ENCODE results near the gene MRAP.
A peak's percentile ranks its signal among the peaks of the same experiment; 100 is the strongest.
"Not testable (repeated sequence)": the region's sequence is repeated elsewhere in the genome, so short reads cannot be mapped to it uniquely, and the experiment has no call there.

The MRAP gene

DNA sequence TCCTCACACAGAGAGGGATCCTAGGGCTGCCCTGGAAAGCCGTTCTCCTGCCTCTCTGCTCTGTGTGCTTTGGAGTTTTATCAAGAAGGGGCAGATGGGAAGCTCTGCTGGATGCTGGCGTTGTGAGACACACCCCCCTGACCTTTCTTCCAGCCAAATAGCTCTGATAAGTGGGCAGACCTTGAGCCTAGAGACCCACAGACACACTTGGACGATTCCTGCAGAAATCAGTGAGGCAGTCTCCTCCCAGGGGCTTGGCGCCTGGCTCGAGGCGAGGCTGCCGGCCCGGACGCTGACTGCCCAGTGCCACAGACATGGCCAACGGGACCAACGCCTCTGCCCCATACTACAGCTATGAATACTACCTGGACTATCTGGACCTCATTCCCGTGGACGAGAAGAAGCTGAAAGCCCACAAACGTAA, at the start of gene MRAP:
Gene MRAP, plus strand, starts transcription at position 198 of the 424 bp plus-strand sequence. Its CDS starts 117 bp downstream, at position 315.
- DNase-seq (ENCODE audit: low spot score) = no peak

DNA sequence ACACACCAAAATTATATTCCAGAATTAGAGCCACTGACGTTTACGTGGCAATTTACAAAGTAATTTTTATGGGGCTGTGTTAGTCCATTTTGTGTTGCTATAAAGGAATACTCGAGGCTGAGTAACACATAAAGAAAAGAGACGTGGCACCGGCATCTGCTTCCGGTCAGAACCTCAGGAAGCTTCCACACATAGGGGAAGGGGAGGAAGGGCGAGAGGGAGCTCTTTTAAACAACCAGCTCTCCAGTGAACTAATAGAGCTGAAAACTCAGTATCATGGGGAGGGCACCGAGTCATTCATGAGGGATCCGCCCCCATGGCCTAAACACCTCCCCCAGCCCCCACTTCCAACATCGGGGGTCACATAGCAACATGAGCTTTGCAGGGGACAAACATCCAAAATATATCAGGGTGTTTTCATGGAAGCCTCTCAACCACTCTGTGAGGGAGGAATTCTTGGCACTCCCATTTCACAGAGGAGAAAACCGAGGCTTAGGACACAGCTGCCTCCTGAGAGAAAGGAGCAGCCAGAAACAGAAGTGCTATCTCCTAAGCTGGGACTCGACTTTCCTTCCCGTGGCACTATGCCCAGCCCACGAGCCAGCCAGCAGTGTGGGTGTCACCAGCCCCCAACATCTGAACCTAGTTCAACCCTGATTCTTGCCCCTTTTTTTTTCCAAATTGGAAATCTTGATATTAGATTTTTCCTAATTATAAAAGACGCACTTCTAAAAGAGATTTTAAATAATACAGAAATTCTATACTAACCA, 49.0 kb upstream of the MRAP start:
- DNase-seq (ENCODE audit: low spot score) = no peak

DNA sequence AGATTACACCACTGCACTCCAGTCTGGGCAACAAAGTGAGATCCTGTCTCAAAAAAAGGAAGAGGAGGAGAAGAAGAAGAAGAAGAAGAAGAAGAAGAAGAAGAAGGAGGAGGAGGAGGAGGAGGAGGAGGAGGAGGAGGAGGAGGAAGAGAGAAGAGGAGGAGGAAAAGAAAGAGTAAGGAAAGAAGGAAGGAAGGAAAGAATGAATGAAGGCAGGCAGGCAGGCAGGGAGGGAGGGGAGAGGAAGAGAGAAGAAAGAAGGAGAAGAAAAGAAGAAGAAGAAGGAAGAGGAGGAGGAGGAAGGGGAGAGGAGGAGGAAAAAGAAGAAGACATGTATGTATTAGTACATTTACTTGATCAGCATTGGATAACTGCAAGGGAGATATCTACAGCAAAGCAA, 46.5 kb upstream of the MRAP start:
- no peak for DNase-seq (ENCODE audit: low spot score)

DNA sequence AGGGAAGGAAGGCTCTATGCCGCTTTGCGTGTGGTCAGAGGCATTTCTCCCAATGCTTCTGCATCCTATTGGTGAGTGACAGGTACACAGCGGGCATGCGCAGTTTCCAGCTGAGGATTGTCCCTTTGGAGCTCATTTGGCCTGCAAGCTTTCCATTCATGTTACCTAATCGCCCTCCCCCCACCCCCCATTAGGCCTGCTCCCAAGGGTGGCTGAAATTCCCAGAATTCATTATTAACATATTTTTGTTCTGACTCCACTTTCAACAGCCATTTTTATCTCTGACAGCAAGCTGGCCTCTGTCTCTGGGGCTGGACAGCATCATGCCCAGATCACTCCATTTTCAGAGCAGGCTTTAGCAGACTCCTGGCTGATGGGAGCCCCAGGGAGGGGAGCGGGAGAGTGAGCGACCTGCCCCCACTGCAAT, 45.4 kb upstream of the MRAP start:
- DNase-seq (ENCODE audit: low spot score) = peak; percentile 77

DNA sequence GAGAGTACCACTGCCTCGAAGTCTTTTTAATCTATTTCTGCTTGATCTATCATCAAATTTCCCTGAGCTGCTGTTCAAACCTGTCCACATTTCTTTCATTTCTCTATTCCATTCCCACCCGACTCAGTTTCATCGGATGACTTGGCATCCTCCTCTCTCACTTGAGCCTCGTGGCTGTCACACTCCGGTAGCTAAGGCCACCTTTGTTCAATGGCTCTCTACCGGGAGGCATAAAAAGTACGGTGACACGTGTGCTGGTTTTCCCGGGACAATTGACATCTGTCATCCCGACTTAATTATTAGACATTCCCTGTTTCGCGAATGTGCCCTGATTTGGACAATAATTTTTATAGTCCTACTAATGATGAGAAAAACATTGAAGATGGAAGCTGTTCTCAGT, 42.4 kb upstream of the MRAP start:
- DNase-seq (ENCODE audit: low spot score) = no peak

DNA sequence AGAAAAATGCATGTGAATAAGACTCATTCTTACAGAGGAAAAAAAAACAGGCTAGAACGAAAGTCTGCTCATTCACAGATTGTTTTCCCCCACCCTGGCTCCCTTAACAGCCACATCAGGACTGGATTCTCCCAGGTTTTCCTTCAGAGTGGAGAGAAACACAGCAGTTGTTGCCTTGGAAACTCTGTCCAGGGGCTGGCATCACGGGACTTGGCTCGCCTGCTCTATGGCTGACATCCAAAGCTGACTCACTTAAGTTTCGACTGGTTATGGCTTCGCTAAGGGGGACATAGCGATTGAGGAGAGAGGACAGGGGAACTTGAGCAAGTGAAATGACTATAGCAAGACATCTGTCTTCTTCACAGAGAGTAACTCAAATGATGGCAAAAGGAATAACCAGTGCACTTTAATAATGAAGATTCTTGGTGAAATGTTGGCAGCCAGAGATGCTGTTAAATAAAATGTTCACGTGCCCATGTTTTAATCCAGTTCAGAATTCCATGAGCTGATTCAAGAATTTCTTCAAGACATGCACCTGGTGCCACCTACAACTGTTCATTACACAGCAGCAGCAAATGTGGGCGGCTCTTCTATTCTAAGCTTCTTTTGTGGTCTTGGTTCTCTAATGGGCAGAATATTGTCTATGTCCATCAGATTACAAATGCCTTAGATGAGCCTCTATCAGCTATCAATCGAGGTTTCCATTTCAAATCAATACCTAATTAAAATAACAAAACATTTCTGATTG, 41.6 kb upstream of the MRAP start:
- peak; percentile 92 for DNase-seq (ENCODE audit: low spot score)

DNA sequence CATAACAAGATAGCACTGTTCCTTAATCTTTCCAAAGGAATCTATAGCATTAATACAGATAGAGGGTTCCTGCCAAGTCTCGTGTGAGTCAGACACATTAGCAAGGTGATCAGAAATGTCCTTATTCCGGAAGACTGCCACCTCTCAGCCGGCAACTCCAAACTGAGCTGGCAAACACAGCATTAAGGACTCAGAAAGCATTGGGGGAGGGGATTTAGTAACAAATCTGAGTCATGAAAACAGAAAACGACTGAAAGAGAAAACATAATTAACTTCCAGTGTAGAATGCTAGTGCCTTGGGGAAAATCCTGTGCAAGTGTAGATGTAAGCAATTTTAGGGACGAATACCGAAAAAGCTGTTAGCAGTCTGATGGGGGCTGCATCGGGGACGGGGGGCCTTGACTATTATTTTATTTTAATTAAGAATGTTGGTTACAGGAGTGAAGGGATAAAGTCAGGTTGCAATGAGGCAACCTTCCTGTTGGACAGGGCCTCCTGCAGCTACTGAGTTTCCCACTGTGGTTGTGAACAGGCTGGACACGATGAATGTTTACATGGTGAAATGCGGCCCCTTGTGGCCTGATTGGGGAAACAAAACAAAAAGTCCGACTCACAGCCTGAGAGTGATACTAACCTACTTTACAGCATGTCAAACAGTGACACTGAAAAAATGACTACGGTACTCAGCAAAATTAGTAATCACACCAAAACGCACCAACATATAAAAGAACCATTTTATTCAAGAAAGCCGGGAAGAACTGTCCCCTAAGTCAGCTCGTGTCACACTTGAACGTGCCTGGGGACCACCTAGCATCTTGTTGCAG, 40.5 kb upstream of the MRAP start:
- peak; percentile 82 for DNase-seq (ENCODE audit: low spot score)

DNA sequence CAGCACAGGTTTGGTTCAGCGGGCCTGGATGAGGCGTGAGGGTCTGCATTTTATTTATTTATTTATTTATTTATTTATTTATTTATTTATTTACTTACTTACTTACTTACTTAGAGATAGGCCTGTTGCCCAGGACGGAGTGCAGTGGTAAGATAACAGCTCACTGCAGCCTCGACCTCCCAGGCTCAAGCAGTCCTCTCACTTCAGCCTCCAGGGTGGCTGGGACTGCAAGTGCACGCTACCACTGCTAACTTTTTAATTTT, 39.9 kb upstream of the MRAP start:
- DNase-seq (ENCODE audit: low spot score) = not testable (repeated sequence)

DNA sequence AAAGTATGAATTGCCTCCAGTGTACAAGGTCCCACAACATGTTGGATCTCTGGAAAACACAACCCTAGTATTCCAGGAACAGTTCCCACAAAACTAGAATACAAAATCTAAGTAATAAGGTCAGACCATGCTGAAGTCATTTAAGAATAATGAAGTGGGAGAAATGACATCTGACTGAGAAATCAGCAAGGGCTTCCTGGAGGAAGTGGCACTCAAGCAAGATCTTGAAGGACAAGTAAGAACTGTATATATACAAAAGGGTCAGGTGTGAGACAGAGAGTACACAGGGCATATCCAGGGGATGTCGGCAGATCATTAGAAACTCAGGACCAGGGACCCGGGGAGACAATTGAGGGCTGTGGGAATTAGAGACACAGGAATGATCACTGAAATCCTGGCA, 38.5 kb upstream of the MRAP start:
- DNase-seq (ENCODE audit: low spot score) = no peak

DNA sequence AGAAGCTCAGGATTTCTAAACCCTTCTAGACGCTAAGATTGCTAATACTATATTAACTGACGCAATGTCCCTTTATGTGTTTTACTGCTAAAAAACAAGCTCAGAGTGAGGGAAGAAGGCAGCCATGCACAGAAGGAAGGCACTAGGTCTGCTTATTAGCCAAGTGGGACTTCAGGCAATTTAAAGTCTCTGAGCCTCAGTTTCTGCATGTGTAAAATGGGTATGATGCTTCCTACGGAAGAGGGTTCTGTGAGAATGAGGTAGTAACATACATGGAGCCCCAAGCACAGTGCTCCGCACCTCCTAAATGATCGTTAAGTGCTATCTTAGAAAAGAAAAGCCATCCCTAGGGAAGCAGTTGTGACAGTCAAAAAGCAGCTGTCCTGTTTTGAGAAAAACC, 36.7 kb upstream of the MRAP start:
- no peak for DNase-seq (ENCODE audit: low spot score)

DNA sequence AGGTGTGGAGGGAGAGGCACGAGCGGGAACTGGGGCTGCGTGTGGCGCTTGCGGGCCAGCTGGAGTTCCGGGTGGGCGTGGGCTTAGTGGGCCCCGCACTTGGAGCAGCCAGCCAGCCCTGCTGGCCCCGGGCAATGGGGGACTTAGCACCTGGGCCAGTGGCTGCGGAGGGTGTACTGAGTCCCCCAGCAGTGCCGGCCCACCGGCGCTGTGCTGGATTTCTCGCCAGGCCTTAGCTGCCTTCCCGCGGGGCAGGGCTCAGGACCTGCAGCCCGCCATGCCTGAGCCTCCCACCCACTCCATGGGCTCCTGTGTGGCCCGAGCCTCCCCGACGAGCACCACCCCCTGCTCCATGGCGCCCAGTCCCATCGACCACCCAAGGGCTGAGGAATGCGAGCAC, 33.3 kb upstream of the MRAP start:
- not testable (repeated sequence) for DNase-seq (ENCODE audit: low spot score)

DNA sequence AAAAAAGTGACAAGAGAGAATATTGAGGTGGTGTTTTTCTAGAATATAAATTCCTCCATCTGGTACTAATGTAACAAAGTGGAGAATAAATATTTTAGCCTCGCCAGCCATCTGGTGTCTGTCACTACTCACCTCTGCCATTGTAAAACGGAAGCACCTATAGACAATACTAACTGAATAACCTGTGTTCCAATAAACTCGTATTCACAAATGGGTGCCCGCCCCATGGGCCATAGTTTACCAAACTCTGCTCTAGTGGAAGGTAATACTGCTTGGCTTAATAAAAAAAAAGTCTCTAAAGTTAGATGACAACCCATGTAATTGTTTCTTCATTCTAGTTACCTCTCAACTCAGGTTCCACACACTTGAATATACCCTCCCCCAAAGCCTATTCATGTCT, 27.9 kb upstream of the MRAP start:
- no peak for DNase-seq (ENCODE audit: low spot score)

DNA sequence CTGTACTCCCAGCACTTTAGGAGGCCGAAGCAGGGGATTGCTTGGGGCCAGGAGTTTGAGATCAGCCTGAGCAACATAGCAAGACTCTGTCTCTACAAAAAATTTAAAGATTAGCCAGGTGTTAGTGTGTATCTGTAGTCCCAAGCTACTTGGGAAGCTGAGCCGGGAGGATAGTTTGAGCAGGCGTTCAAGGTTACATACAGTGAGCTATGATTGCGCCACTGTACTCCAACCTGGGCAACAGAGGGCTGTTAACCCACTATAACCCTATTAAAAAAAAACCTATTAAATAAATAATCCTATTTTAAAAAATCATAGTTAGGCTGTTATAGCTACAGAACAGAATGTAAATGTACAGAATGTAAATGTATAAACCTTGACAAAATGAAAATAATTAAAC, 22.0 kb upstream of the MRAP start:
- no peak for DNase-seq (ENCODE audit: low spot score)

DNA sequence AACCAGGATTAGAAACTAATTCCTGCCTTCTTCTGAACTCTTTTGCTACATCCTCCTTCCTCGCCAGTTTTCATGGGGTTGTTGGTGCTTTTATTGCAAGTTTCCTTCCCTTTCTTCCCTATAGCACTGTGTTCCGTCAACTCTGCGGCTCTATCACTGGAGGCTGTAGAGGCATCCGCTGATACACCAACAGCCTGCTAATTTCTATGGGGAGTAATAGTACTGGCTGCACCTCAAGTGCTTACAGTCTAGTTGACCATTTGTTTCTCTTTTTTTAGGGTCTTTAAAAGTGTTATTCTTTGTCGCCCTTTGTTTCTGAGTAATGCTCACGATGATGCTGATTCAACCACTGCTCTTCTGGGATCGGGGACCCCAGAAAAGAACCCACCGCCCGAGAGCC, 20.6 kb upstream of the MRAP start:
- no peak for DNase-seq (ENCODE audit: low spot score)

DNA sequence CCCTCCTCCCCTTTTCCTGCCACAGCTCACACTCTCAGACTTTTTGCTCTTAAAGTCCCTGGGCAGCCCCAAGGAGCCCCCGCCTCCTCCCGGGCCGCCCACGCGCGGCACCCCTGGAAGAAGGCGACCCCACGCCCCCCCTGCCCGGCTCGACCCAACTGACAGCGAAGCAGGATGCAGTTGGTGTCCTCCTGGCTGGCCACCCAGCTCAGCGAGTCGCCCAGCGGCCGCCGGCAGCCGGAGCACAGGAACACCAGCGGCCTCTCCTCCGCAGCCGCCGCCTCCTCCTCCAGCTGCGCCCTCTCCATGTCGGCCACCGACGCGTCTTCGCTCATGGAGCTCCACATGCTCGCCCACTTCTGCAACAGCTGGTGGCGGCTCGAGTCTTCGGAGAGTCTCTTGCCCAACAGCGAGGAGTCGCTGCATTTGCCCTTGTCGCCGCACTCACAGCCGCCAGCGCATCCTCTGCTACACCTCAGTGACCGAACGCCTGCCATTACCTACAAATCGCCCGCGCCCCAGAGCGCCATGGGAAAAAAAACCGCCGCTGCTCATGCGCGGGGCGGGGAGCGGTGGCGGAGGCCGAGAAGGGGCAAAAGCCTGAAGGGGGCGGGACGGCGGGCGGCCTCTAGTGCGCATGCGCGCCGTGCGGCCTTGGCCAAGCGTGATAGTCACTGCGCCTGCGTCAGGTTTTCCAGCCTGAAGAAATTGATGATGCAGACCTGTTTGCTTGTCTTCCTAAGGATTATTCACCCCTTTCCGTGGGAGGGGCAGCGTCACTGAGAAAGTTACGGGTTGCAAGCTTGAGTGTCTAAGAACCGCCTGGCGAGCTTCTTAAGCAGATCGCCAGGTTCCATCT, 19.9 kb upstream of the MRAP start, which contains the start of gene MIS18A:
Gene MIS18A, minus strand, starts transcription at position 532 of the 859 bp plus-strand sequence. Its CDS starts 35 bp downstream, at position 497.
- peak; percentile 100 for DNase-seq (ENCODE audit: low spot score)

DNA sequence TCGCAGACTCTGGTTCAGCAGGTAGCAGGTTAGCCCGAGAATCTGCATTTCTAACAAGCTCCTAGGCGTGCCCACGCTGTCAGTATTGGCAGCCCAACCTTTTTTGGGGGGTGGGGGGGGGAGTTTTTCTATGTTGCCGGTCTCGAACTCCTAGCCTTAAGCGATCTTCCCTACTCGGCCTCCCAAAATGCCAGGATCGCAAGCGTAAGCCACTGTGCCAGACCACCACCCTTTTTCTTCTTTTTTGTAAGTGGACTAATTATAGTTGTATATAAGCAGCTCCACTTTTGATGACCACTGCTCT, 19.3 kb upstream of the MRAP start:
- DNase-seq (ENCODE audit: low spot score) = no peak

DNA sequence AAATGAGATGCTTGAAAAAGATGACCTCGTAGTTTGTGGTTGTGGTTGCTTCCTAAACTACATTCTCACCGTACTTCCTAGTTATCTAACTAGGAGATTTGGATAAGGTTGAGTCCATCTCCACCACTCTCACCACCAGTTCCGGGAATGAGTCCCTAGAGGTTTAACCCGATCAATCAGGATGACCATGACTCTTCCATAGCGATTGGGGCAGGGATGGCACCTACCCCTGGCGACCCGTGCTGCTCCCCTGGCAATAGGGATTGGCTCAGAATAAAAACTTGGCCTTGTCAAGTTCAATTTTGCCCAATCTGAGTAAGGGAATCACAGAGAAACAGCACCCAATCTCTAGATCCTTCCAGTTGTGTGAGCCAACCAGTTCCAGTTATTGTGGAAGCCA, 17.1 kb upstream of the MRAP start:
- no peak for DNase-seq (ENCODE audit: low spot score)

DNA sequence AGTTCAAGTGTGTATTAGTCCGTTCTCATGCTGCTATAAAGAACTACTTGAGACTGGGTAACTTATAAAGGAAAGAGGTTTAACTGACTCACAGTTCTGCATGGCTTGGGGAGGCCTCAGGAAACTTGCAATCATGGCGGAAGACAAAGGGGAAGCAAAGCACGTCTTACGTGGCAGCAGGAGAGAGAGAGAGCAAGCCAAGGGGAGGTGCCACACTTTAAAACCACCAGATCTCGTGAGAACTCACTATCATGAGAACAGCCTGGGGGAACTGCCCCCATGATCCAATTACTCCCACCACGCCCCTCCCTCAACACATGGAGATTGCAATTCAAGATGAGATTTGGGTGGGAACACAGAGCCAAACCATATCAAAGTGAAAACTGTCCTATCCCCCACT, 15.7 kb upstream of the MRAP start:
- DNase-seq (ENCODE audit: low spot score) = no peak

DNA sequence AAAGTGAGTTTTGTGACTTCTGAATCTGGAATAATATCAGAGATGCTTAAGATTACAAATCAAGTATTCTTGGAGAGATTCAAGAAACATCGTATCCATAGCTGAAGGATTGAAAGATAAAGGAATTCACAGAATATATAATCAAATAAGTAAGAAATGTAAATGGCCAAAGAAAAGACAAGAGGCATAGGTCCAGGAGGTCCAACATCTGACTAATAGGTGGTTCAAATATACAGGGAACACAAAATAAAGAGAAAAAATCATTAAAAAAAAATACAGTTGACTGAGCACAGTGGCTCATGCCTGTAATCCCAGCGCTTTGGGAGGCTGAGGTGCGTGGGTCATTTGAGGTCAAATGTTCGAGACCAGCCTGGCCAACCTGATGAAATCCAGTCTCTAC, 13.2 kb upstream of the MRAP start:
- DNase-seq (ENCODE audit: low spot score) = no peak

DNA sequence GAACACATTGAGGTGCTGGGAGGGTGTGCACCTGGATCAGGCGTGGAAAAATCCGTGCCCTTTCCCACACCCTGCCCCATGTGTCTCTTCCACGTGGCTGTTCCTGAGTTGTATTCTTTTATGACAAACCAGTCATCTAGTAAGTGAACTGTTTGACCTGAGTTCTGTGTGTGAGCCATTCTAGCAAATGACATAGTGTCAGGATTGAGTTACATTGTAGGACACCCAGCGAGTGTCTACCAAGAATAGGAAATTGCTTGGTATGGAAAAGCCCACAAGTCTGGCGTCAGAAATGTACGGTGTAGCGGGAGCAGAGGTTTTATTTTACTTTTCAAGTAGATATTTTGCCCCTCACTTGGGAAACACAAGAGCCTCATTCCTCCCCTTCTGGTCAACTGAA, 1.2 kb upstream of the MRAP start:
- no peak for DNase-seq (ENCODE audit: low spot score)

DNA sequence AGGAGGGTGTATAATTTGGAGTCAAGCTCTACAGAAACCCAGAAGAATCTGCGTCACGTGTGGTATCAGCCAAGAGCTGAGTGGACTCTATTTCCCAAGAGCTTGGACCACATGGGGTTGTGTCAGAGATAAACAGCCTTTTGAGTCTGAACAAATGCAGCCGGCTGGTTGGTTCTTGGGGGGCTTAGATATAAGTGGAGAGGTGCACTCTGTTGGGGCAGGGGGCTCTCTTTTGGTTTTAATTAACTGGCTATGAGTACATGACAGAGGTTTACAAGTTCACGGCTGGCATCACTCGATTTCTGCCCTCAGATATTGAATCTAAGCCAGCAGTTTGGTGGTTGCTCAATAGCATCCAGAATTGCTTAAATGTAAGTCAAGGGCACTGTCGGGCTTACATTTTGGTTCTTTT, 501 bp upstream of the MRAP start:
- peak; percentile 38 for DNase-seq (ENCODE audit: low spot score)

DNA sequence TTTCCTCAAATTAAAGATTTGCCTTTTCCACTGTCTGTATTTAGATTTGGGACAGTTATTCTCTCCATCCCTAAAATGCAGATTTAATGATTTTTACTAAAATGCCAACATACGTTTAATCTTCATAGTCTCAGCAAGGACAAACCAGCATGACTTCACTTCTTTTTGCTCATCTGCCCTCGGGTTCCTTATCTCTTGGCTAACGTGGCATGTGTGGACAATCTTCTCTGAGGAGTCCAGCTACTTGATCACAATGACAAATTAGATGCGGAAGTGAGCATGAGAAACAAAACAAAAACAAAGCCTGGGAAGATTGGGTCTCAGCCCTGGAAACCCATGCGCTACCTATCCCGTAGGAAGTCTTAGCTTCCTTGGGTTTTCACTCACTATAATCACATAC, 1.0 kb downstream of the MRAP start:
- DNase-seq (ENCODE audit: low spot score) = no peak

Data from AG20443 (cell line).